CD4-positive, alpha-beta T cell (primary cell): ENCODE data around the gene SAXO1. TPM values are rescaled to one million over a fixed set of nuclear protein-coding genes. Genes with fewer than 3 reads are reported as not detected.
"Not testable (repeated sequence)": the region's sequence is repeated elsewhere in the genome, so short reads cannot be mapped to it uniquely, and the experiment has no call there.

Experiments
- ATAC-seq: fragments of 200-7000 bp; cut with Tn5 transposase; one replicate; pipeline ENCODE4 v1.10.0; 2022; ENCODE audit warnings: mild to moderate bottlenecking; ENCODE audit not compliant: poor library complexity
- CTCF ChIA-PET: fragments of 350-600 bp; sonication (Branson Sonifier 250); formaldehyde crosslinking; loops from one replicate; lab custom pipeline; 2021; ENCODE audit warnings: antibody characterized with exemption, inconsistent platforms; lab: Charles Lee
- POLR2A ChIA-PET: fragments of 350-600 bp; sonication (Branson Sonifier 250); formaldehyde crosslinking; loops from one replicate; lab custom pipeline; 2021; ENCODE audit warnings: antibody characterized with exemption, inconsistent platforms; lab: Charles Lee
- DNase-seq, 14 experiments: peaks; one replicate each; pipeline ENCODE4 v3.0.0-alpha.2; 2013 to 2020; ENCODE audit warnings: mixed read lengths in 2 of 14
- H3K27ac ChIP-seq, 2 donors: one replicate each; pipeline versions ENCODE4 v1.5.1 to v1.7.0; 2013; ENCODE audit warnings: low read length in 2 of 2, low read depth in 1 of 2, mild to moderate bottlenecking in 1 of 2
- H3K27me3 ChIP-seq, 2 experiments: 1 replicate in 1 of 2; 2 replicates in 1 of 2; pipeline versions ENCODE4 v1.6.1 to v1.7.0; 2013; ENCODE audit warnings: low read length in 2 of 2, control low read depth in 1 of 2, mild to moderate bottlenecking in 1 of 2, moderate library complexity in 1 of 2; ENCODE audit not compliant: insufficient read depth in 2 of 2, control insufficient read depth in 1 of 2
- H3K36me3 ChIP-seq: one replicate; pipeline ENCODE4 v1.6.1; 2013; ENCODE audit warnings: low read length, control low read depth; ENCODE audit not compliant: insufficient read depth
- H3K4me1 ChIP-seq: one replicate; pipeline ENCODE4 v1.6.1; 2013; ENCODE audit warnings: low read length, control low read depth; ENCODE audit not compliant: insufficient read depth
- H3K4me3 ChIP-seq: one replicate; pipeline ENCODE4 v1.5.1; 2013; ENCODE audit warnings: mild to moderate bottlenecking, low read length, moderate library complexity
- H3K9me3 ChIP-seq, 2 experiments: 1 replicate in 1 of 2; 2 replicates in 1 of 2; pipeline versions ENCODE4 v1.6.1 to v1.7.0; 2013; ENCODE audit warnings: low read length in 2 of 2, mild to moderate bottlenecking in 2 of 2, control low read depth in 1 of 2, moderate library complexity in 1 of 2; ENCODE audit not compliant: control insufficient read depth in 1 of 2, insufficient read depth in 1 of 2
- H3K27ac Mint-ChIP-seq: one replicate; pipeline ENCODE4 v1.8.0; 2020; ENCODE audit warnings: mixed read lengths
- H3K27me3 Mint-ChIP-seq: one replicate; pipeline ENCODE4 v1.8.0; 2021; ENCODE audit warnings: mixed read lengths
- H3K36me3 Mint-ChIP-seq: one replicate; pipeline ENCODE4 v1.8.0; 2021; ENCODE audit warnings: low read depth, mixed read lengths
- H3K4me1 Mint-ChIP-seq: one replicate; pipeline ENCODE4 v1.8.0; 2021; ENCODE audit warnings: low read depth, mixed read lengths
- H3K4me3 Mint-ChIP-seq: one replicate; pipeline ENCODE4 v1.8.0; 2020; ENCODE audit warnings: mild to moderate bottlenecking, mixed read lengths
- H3K9me3 Mint-ChIP-seq: one replicate; pipeline ENCODE4 v1.8.0; 2020; ENCODE audit warnings: mixed read lengths
- CTCF ChIP-seq: fragments of 200-600 bp; IDR thresholded peaks from one replicate; pipeline ENCODE4 v1.8.0; 2022; ENCODE audit warnings: antibody characterized with exemption, mild to moderate bottlenecking
- intact Hi-C, 2 experiments: fragments of 100-400 bp; cut with DNase I in 1 of 2; cut with micrococcal nuclease in 1 of 2; formaldehyde crosslinking; loops; one replicate each; pipeline versions ENCODE4 v1.15.1 to v1.9.0; 2023 to 2025; cut with DNase I, micrococcal nuclease
- total RNA-seq, 174 experiments: library from RNA in 2 of 174; stranded (reverse) in 2 of 174; gene quantifications; one replicate each; pipeline ENCODE4 v1.2.3 and lab custom pipeline; 2021 to 2026

Gene SAXO1
- total RNA-seq, 2 experiments from 2014 or later, result 0.19 to 0.34 TPM

GRCh38 chr9:18936094-18936871 is 96.7 kb downstream of the SAXO1 start:
- Histone ChIP-seq H3K4me1 (no peaks in the 10 kb centered on the region), H3K36me3 (no peaks in the 10 kb centered on the region), H3K4me3 (no peak overlapping the region), H3K27ac (no peak overlapping the region), H3K9me3 (peaks cover 0 to 5% of the 10 kb centered on the region in 2 experiments), H3K27me3 (peaks cover 0 to 3% of the 10 kb centered on the region in 2 experiments)
- no peaks in the 10 kb centered on the region for H3K36me3 Mint-ChIP-seq
- CTCF ChIA-PET, result no interaction called here
- no peak overlapping the region for H3K27ac Mint-ChIP-seq
- ATAC-seq, result no peak
- intact Hi-C loops, result no loop called here
- no peak for TF ChIP-seq CTCF
- DNase-seq, result no peak
- H3K4me3 Mint-ChIP-seq, result no peak overlapping the region
- no peaks in the 10 kb centered on the region for H3K4me1 Mint-ChIP-seq
- H3K27me3 Mint-ChIP-seq, result peaks cover 10% of the 10 kb centered on the region
- POLR2A ChIA-PET, result no interaction called here
- peaks cover 2% of the 10 kb centered on the region for H3K9me3 Mint-ChIP-seq

- no peak overlapping the region for H3K4me3 ChIP-seq
- peaks cover 0 to 3% of the 10 kb centered on the region in 2 experiments for H3K27me3 ChIP-seq
- H3K27ac Mint-ChIP-seq, result no peak overlapping the region
- H3K4me1 ChIP-seq, result no peaks in the 10 kb centered on the region
- ATAC-seq (no peak), DNase-seq (no peak)
- peaks cover 0 to 5% of the 10 kb centered on the region in 2 experiments for H3K9me3 ChIP-seq
- H3K9me3 Mint-ChIP-seq, result peaks cover 2% of the 10 kb centered on the region
- H3K36me3 ChIP-seq, result no peaks in the 10 kb centered on the region
- ChIA-PET CTCF (no interaction called here), POLR2A (no interaction called here)
- H3K36me3 Mint-ChIP-seq, result no peaks in the 10 kb centered on the region
- H3K4me3 Mint-ChIP-seq, result no peak overlapping the region
- peaks cover 10% of the 10 kb centered on the region for H3K27me3 Mint-ChIP-seq
- no peak for TF ChIP-seq CTCF
- no peaks in the 10 kb centered on the region for H3K4me1 Mint-ChIP-seq
- H3K27ac ChIP-seq, result no peak overlapping the region
- intact Hi-C loops, result loop anchor here in 1 of 2 experiments (2.0 kb wide), 1 partner anchor 21 kb away; no protein-coding TSS in a partner anchor
Observed at GRCh38 chr9:18935541-18935940, 97.5 kb downstream of the SAXO1 start.

GRCh38 chr9:18930611-18931010 is 102.4 kb downstream of the SAXO1 start:
- ATAC-seq, CTCF ChIA-PET, H3K4me1 Mint-ChIP-seq, DNase-seq, H3K4me1 ChIP-seq, H3K27ac Mint-ChIP-seq, H3K36me3 ChIP-seq, H3K27ac ChIP-seq, H3K4me3 ChIP-seq, H3K36me3 Mint-ChIP-seq, H3K27me3 Mint-ChIP-seq, POLR2A ChIA-PET, H3K27me3 ChIP-seq, H3K4me3 Mint-ChIP-seq, intact Hi-C loops, H3K9me3 Mint-ChIP-seq: not testable (repeated sequence)
- H3K9me3 ChIP-seq, result peaks cover 0 to 12% of the 10 kb centered on the region in 2 experiments
